Measurements from ENCODE around the gene PEX1. TPM values are rescaled to one million over a fixed set of nuclear protein-coding genes. Genes with fewer than 3 reads are reported as not detected.

Gene PEX1
- total and polyA plus RNA-seq, 9 of the 15 experiments (the other 6 are each of a cell fraction or from before 2014, with no cell fraction given), result 9.4 to 32.2 (median 19.9) TPM

GRCh38 chr7:92528188-92528957 is at the start of gene PEX1, which contains the start of gene RBM48 (continued):
- no peak for TF ChIP-seq TRIM25 (IDR thresholded peaks at IDR 0.05; ENCODE audit: borderline replicate concordance)
- TF ChIP-seq ZNF197 (CRISPR knock-in tag; IDR thresholded peaks at IDR 0.05; ENCODE audit: low read depth), result no peak
- TF ChIP-seq NFIC (IDR thresholded peaks at IDR 0.05), result peak; percentile 62
- TF ChIP-seq POLR2G (IDR thresholded peaks at IDR 0.05; ENCODE audit: low read depth, low read length), result peak; percentile 81
- TF ChIP-seq ZKSCAN8 (CRISPR knock-in tag; IDR thresholded peaks at IDR 0.05), result no peak
- peak; percentile 33; the same call in 1 of the 2 replicates for TF ChIP-seq ZNF583 (CRISPR knock-in tag; IDR thresholded peaks at IDR 0.05)
- peak; percentile 93 for TF ChIP-seq LEF1 (IDR thresholded peaks at IDR 0.05)
- peak; percentile 60; the same call in 1 of the 2 replicates for TF ChIP-seq NR2C2 (CRISPR knock-in tag; IDR thresholded peaks at IDR 0.05)
- peak; percentile 76 for TF ChIP-seq NR2C2 (tag; IDR thresholded peaks at IDR 0.05)
- no peak for TF ChIP-seq GTF2A2 (tag; IDR thresholded peaks at IDR 0.05)
- peak; percentile 60; the same call in 1 of the 2 replicates for TF ChIP-seq RB1 (IDR thresholded peaks at IDR 0.05; ENCODE audit: low read depth)
- TF ChIP-seq FOXP1 (CRISPR knock-in tag; IDR thresholded peaks at IDR 0.05), result no peak; the same call in 1 of the 2 replicates
- no peak for TF ChIP-seq COPS2 (conservative IDR thresholded peaks at IDR 0.05)
- peak; percentile 64 to 67 (median 66) for TF ChIP-seq CTCF (IDR thresholded peaks at IDR 0.05 in 2 of 3, conservative IDR thresholded peaks at IDR 0.05 in 1 of 3; ENCODE audit: insufficient read depth in 2 of 3, low read depth in 1 of 3, low read length in 3 of 3)
- TF ChIP-seq FOS (IDR thresholded peaks at IDR 0.05; ENCODE audit: extremely low read depth, insufficient read length), result peak; percentile 93
- no peak for TF ChIP-seq ZNF23 (CRISPR knock-in tag; IDR thresholded peaks at IDR 0.05)
- TF ChIP-seq PHB (CRISPR knock-in tag; IDR thresholded peaks at IDR 0.05), result no peak
- TF ChIP-seq ELF1 (tag; IDR thresholded peaks at IDR 0.05), result peak; percentile 84
- TF ChIP-seq MYC (IDR thresholded peaks at IDR 0.05; ENCODE audit: low read depth, low read length), result peak; percentile 77; the same call in 1 of the 2 replicates
- no peak for TF ChIP-seq MYC (CRISPR knock-in tag; IDR thresholded peaks at IDR 0.05; ENCODE audit: borderline replicate concordance, low read depth)
- TF ChIP-seq ARID3A (IDR thresholded peaks at IDR 0.05; ENCODE audit: borderline replicate concordance, low read depth, low read length), result peak; percentile 48; the same call in 1 of the 2 replicates
- peak; percentile 59 for TF ChIP-seq SETDB1 (IDR thresholded peaks at IDR 0.05; ENCODE audit: low read length)
- TF ChIP-seq ZNF589 (CRISPR knock-in tag; IDR thresholded peaks at IDR 0.05; ENCODE audit: low read depth), result no peak
- TF ChIP-seq ZNF174 (CRISPR knock-in tag; IDR thresholded peaks at IDR 0.05), result no peak
- TF ChIP-seq KLF13 (tag; IDR thresholded peaks at IDR 0.05; ENCODE audit: borderline replicate concordance, low read depth), result peak; percentile 84

Measured in K562 (cell line).